Caco-2 (cell line): ENCODE measurements around the gene SLC5A10. TPM values are rescaled to one million over a fixed set of nuclear protein-coding genes. Genes with fewer than 3 reads are reported as not detected.

Experiments
- BruUV-seq: library from RNA; stranded (reverse); fragments of 400-500 nt; replicated peaks from 2 replicates; lab custom pipeline; 2021; lab: Mats Ljungman, UMichigan
- CTCF ChIA-PET: fragments of 300-600 bp; sonication (Branson Sonifier 250); formaldehyde crosslinking; loops from one replicate; lab custom pipeline; 2022; ENCODE audit warnings: antibody characterized with exemption; lab: Charles Lee
- POLR2A ChIA-PET: fragments of 300-600 bp; sonication (Branson Sonifier 250); formaldehyde crosslinking; loops from one replicate; lab custom pipeline; 2022; ENCODE audit warnings: antibody characterized with exemption; lab: Charles Lee
- DNase-seq, 2 experiments: peaks; one replicate each; pipeline versions ENCODE4 v3.0.0 to v3.0.0-alpha.2; 2020 to 2022
- H3K27me3 ChIP-seq: replicated peaks from 2 replicates; pipeline ENCODE4 v1.6.0; 2011; ENCODE audit warnings: low read length; ENCODE audit not compliant: control insufficient read depth, insufficient read depth
- H3K36me3 ChIP-seq: 2 replicates; pipeline ENCODE4 v1.5.1; 2011; ENCODE audit warnings: low read length; ENCODE audit not compliant: control insufficient read depth, insufficient read depth
- H3K4me1 ChIP-seq: fragments of 250-450 bp; sonication (Bioruptor Pico); 2 replicates; pipeline ENCODE4 v1.5.1; 2020; ENCODE audit warnings: mild to moderate bottlenecking
- H3K4me3 ChIP-seq: 2 replicates; pipeline ENCODE4 v1.5.1; 2011; ENCODE audit warnings: low read depth, mild to moderate bottlenecking, control low read depth, low read length
- H3K9me3 ChIP-seq: fragments of 250-450 bp; sonication (Bioruptor Pico); 2 replicates; pipeline ENCODE4 v1.5.1; 2020; ENCODE audit warnings: mild to moderate bottlenecking, moderate library complexity
- H3K27ac Mint-ChIP-seq: one replicate; pipeline ENCODE4 v1.8.0; 2022; ENCODE audit warnings: mixed read lengths; ENCODE audit not compliant: unreplicated experiment
- H3K27me3 Mint-ChIP-seq: one replicate; pipeline ENCODE4 v1.8.0; 2022; ENCODE audit warnings: mixed read lengths; ENCODE audit not compliant: insufficient read depth, unreplicated experiment
- H3K36me3 Mint-ChIP-seq: one replicate; pipeline ENCODE4 v1.8.0; 2022; ENCODE audit warnings: mild to moderate bottlenecking, mixed read lengths; ENCODE audit not compliant: insufficient read depth, unreplicated experiment
- H3K4me1 Mint-ChIP-seq: one replicate; pipeline ENCODE4 v1.8.0; 2022; ENCODE audit warnings: low read depth, mixed read lengths; ENCODE audit not compliant: unreplicated experiment
- H3K4me3 Mint-ChIP-seq: one replicate; pipeline ENCODE4 v1.8.0; 2022; ENCODE audit warnings: mild to moderate bottlenecking, moderate library complexity, mixed read lengths; ENCODE audit not compliant: unreplicated experiment
- H3K9me3 Mint-ChIP-seq: one replicate; pipeline ENCODE4 v1.8.0; 2022; ENCODE audit warnings: mixed read lengths; ENCODE audit not compliant: unreplicated experiment
- intact Hi-C: fragments of 100-400 bp; cut with micrococcal nuclease; formaldehyde crosslinking; loops from one replicate; pipeline ENCODE4 v1.10.0; 2022; ENCODE audit not compliant: unreplicated experiment
- total RNA-seq: library from RNA; stranded (reverse); gene quantifications from 2 replicates; pipeline ENCODE4 v1.2.3, GENCODE V29; 2022
- TF ChIP-seq, protein P1 (sequence below), 2 experiments: fragments of 200-600 bp in 1 of 2; IDR thresholded peaks; 1 replicate in 1 of 2; 2 replicates in 1 of 2; pipeline versions ENCODE4 v1.5.1 to v1.8.0; 2011 to 2022; ENCODE audit warnings: antibody characterized with exemption in 1 of 2, control low read depth in 1 of 2, inconsistent platforms in 1 of 2, low read depth in 1 of 2, low read length in 1 of 2, mild to moderate bottlenecking in 1 of 2, moderate library complexity in 1 of 2; ENCODE audit not compliant: insufficient read depth in 1 of 2, severe bottlenecking in 1 of 2, unreplicated experiment in 1 of 2

SLC5A10 gene
- total RNA-seq, 1 experiment from 2014 or later = 0.27 TPM

DNA sequence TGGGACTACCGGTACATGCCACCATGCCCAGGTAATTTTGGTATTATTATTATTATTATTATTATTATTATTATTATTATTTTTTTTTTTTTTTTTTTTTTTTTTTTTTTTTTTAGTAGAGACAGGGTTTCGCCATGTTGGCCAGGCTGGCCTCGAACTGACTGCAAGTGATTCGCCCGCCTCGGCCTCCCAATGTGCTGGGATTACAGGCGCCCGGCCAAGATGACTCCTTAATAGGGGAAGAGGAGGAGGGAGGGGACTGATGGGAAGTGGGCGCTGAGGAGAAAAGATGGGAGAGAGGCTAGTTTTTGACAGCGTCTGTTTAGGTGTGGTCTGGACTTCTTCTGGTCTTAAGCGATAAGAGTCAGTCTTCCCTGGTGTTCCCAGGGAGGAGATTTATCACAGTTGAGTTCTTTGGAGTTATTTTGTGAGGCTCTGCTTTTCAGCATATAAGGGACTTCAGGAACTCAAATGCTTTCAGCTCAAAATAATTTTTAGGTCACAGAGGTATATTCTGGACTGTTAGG, 34.4 kb upstream of the SLC5A10 start:
- H3K4me3 ChIP-seq = no peak overlapping the region

DNA sequence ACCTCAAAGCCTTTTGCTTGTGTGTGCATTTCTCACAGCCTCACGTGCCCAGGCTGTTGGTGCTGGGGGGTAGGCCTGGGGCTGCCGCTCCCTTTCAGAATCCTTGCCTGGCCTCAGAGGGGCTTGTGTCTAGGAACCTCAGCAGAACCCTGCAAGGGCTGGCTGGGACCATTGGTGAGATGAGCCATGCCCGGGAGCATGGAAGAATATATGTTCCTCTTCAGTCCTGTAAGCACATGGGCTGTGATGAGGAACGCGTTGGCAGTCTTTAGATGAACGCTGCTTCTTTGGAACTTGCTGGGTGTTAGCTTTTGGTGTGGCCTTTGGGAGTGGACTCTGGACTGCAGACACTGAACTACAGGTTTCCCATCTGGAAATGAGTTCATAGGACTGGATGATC, 32.0 kb upstream of the SLC5A10 start:
- H3K4me3 Mint-ChIP-seq = no peak overlapping the region
- Histone ChIP-seq H3K4me1 (peaks cover 8% of the 10 kb centered on the region; the same call in 1 of the 2 replicates), H3K36me3 (peaks cover 3% of the 10 kb centered on the region; the same call in 1 of the 2 replicates), H3K27me3 (no peaks in the 10 kb centered on the region), H3K4me3 (no peak overlapping the region), H3K9me3 (no peaks in the 10 kb centered on the region)
- peaks cover 11% of the 10 kb centered on the region for H3K4me1 Mint-ChIP-seq
- peak in 1 of 2 experiments; percentile 24 for DNase-seq
- ChIA-PET POLR2A (no interaction called here), CTCF (interaction anchor here (0.5 kb wide), 1 partner anchor 178 kb away, joined by 3 read pairs; no protein-coding TSS in a partner anchor)
- intact Hi-C loops = no loop called here
- no TSS peak for BruUV-seq
- H3K36me3 Mint-ChIP-seq = peaks cover 48% of the 10 kb centered on the region
- no peaks in the 10 kb centered on the region for H3K27me3 Mint-ChIP-seq
- no peaks in the 10 kb centered on the region for H3K9me3 Mint-ChIP-seq
- TF ChIP-seq, protein P1, sequence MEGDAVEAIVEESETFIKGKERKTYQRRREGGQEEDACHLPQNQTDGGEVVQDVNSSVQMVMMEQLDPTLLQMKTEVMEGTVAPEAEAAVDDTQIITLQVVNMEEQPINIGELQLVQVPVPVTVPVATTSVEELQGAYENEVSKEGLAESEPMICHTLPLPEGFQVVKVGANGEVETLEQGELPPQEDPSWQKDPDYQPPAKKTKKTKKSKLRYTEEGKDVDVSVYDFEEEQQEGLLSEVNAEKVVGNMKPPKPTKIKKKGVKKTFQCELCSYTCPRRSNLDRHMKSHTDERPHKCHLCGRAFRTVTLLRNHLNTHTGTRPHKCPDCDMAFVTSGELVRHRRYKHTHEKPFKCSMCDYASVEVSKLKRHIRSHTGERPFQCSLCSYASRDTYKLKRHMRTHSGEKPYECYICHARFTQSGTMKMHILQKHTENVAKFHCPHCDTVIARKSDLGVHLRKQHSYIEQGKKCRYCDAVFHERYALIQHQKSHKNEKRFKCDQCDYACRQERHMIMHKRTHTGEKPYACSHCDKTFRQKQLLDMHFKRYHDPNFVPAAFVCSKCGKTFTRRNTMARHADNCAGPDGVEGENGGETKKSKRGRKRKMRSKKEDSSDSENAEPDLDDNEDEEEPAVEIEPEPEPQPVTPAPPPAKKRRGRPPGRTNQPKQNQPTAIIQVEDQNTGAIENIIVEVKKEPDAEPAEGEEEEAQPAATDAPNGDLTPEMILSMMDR (IDR thresholded peaks at IDR 0.05; ENCODE audit: insufficient read depth in 1 of 2, low read depth in 1 of 2, low read length in 1 of 2, severe bottlenecking in 1 of 2, unreplicated experiment in 1 of 2) = no peak
- peak overlapping the region; percentile 40 for H3K27ac Mint-ChIP-seq

More for the DNA sequence above, 34.4 kb upstream of the SLC5A10 start:
- ChIA-PET POLR2A (no interaction called here), CTCF (no interaction called here)
- no peak overlapping the region for H3K27ac Mint-ChIP-seq
- no peak for DNase-seq
- no peaks in the 10 kb centered on the region for H3K27me3 ChIP-seq
- H3K9me3 ChIP-seq = no peaks in the 10 kb centered on the region
- H3K4me3 Mint-ChIP-seq = no peak overlapping the region
- no peaks in the 10 kb centered on the region for H3K9me3 Mint-ChIP-seq
- intact Hi-C loops = no loop called here
- H3K36me3 Mint-ChIP-seq = peaks cover 60% of the 10 kb centered on the region
- H3K4me1 ChIP-seq = peaks cover 8% of the 10 kb centered on the region; the same call in 1 of the 2 replicates
- no peaks in the 10 kb centered on the region for H3K27me3 Mint-ChIP-seq
- BruUV-seq = no TSS peak
- TF ChIP-seq, protein P1 (IDR thresholded peaks at IDR 0.05; ENCODE audit: insufficient read depth in 1 of 2, low read depth in 1 of 2, low read length in 1 of 2, severe bottlenecking in 1 of 2, unreplicated experiment in 1 of 2) = no peak
- peaks cover 11% of the 10 kb centered on the region for H3K4me1 Mint-ChIP-seq
- H3K36me3 ChIP-seq = peaks cover 5% of the 10 kb centered on the region; the same call in 1 of the 2 replicates

DNA sequence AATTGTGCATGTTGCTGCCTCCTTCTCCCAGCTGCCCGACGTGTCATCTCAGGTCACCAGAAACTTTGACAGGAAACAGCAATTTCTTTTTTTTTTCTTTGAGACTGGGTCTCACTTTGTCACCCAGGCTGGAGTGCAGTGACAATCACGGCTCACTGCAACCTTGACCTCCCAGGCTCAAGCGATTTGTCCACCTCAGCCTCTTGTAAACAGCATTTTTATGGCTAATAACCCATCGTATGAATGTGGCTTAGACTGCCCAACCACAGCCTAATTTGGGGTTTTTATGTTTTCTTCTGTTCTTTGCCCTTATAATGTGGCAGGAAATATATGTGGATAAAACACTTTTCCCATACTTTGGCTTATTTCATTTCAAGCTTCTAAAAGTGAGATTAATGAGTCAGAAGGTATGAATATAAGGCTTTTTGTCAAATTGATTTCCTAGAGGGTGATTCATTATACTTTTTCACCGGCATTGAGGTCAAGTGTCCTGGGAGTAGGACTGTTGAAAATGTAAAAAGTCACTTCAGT, 31.0 kb upstream of the SLC5A10 start:
- Mint-ChIP-seq H3K4me1 (peaks cover 17% of the 10 kb centered on the region), H3K9me3 (no peaks in the 10 kb centered on the region), H3K36me3 (peaks cover 48% of the 10 kb centered on the region), H3K27ac (no peak overlapping the region), H3K4me3 (no peak overlapping the region), H3K27me3 (no peaks in the 10 kb centered on the region)
- Histone ChIP-seq H3K9me3 (no peaks in the 10 kb centered on the region), H3K4me3 (no peak overlapping the region), H3K27me3 (no peaks in the 10 kb centered on the region), H3K4me1 (peaks cover 8% of the 10 kb centered on the region; the same call in 1 of the 2 replicates), H3K36me3 (peaks cover 2% of the 10 kb centered on the region; the same call in 1 of the 2 replicates)
- BruUV-seq = no TSS peak
- no peak for DNase-seq
- intact Hi-C loops = no loop called here
- ChIA-PET CTCF (interaction anchor here (0.5 kb wide), 1 partner anchor 1619 kb away, joined by 4 read pairs; no protein-coding TSS in a partner anchor), POLR2A (no interaction called here)
- TF ChIP-seq, protein P1 (IDR thresholded peaks at IDR 0.05; ENCODE audit: insufficient read depth in 1 of 2, low read depth in 1 of 2, low read length in 1 of 2, severe bottlenecking in 1 of 2, unreplicated experiment in 1 of 2) = no peak
